HCT116 (cell line): ENCODE results near the gene SUFU. TPM values are rescaled to one million over a fixed set of nuclear protein-coding genes. Genes with fewer than 3 reads are reported as not detected.

Experiments used
- ATAC-seq: fragments of 200-7000 bp; cut with Tn5 transposase; 2 replicates; pipeline ENCODE4 v1.9.1; 2020; ENCODE audit warnings: mild to moderate bottlenecking, moderate library complexity
- BruUV-seq: library from RNA; stranded (reverse); fragments of 400-500 nt; replicated peaks from 2 replicates; lab custom pipeline; 2021; lab: Mats Ljungman, UMichigan
- CTCF ChIA-PET: fragments of 300-600 bp; sonication (Branson Sonifier 250); formaldehyde crosslinking; loops from one replicate; lab custom pipeline; 2021; ENCODE audit warnings: antibody characterized with exemption; lab: Charles Lee
- POLR2A ChIA-PET: fragments of 300-600, 350-600 bp; sonication (Branson Sonifier 250); formaldehyde crosslinking; loops from one replicate; lab custom pipeline; 2021; ENCODE audit warnings: antibody characterized with exemption; lab: Charles Lee
- RAD21 ChIA-PET, 2 experiments: fragments of 300-600 bp; sonication (Branson Sonifier 250); formaldehyde crosslinking; loops; one replicate each; lab custom pipeline; 2023; ENCODE audit warnings: low total read pairs in 2 of 2; ENCODE audit not compliant: uncharacterized antibody in 2 of 2, unreplicated experiment in 2 of 2, low non-redundant PET in 1 of 2; lab: Charles Lee
- DNase-seq: peaks from one replicate; pipeline ENCODE4 v3.0.0-alpha.2; 2010; ENCODE audit warnings: low read depth, low spot score
- H2AFZ ChIP-seq: fragments of 200-600 bp; shearing (Covaris generic), sonication (generic); 2 replicates; pipeline ENCODE4 v1.6.1; 2017; ENCODE audit warnings: low read depth, mixed run types, mixed read lengths, antibody characterized with exemption, low read length; ENCODE audit not compliant: poor library complexity, severe bottlenecking
- H3K27ac ChIP-seq: 2 replicates; pipeline ENCODE4 v1.5.1; 2012; ENCODE audit warnings: low read depth, low read length
- H3K27me3 ChIP-seq: fragments of 200-600 bp; sonication (generic); 2 replicates; pipeline ENCODE4 v1.6.1; 2016; ENCODE audit warnings: mixed run types, low read length, mixed read lengths; ENCODE audit not compliant: insufficient read depth
- H3K36me3 ChIP-seq, 2 experiments: fragments of 200-500 bp in 1 of 2; fragments of 200-600 bp in 1 of 2; sonication (Bioruptor generic) in 1 of 2; sonication (generic) in 1 of 2; 2 replicates each; pipeline versions ENCODE4 v1.5.1 to v1.6.1; 2014 to 2016; ENCODE audit warnings: low read length in 2 of 2, inconsistent platforms in 1 of 2, mixed read lengths in 1 of 2, mixed run types in 1 of 2; ENCODE audit not compliant: insufficient read depth in 2 of 2, control insufficient read depth in 1 of 2
- H3K4me1 ChIP-seq, 2 experiments: fragments of 200-600 bp in 1 of 2; sonication (generic) in 1 of 2; 2 replicates each; pipeline versions ENCODE4 v1.5.1 to v1.6.1; 2012 to 2017; ENCODE audit warnings: low read length in 2 of 2, inconsistent platforms in 1 of 2, mild to moderate bottlenecking in 1 of 2, mixed read lengths in 1 of 2, mixed run types in 1 of 2, moderate library complexity in 1 of 2; ENCODE audit not compliant: insufficient read depth in 2 of 2, control insufficient read depth in 1 of 2
- H3K4me2 ChIP-seq: fragments of 200-600 bp; sonication (generic); 2 replicates; pipeline ENCODE4 v1.6.1; 2017; ENCODE audit warnings: mixed run types, low read length, mixed read lengths
- H3K4me3 ChIP-seq, 2 experiments: fragments of 200-600 bp in 1 of 2; sonication (generic) in 1 of 2; replicated peaks in 1 of 2; 2 replicates each; pipeline ENCODE4 v1.5.1; 2011 to 2016; ENCODE audit warnings: low read length in 2 of 2, control low read depth in 1 of 2, low read depth in 1 of 2, mild to moderate bottlenecking in 1 of 2, mixed read lengths in 1 of 2, mixed run types in 1 of 2
- H3K79me2 ChIP-seq: fragments of 200-600 bp; sonication (generic); 2 replicates; pipeline ENCODE4 v1.6.1; 2017; ENCODE audit warnings: mild to moderate bottlenecking, mixed run types, low read length, moderate library complexity, mixed read lengths; ENCODE audit not compliant: insufficient read depth
- H3K9ac ChIP-seq: fragments of 200-600 bp; sonication (generic); 2 replicates; pipeline ENCODE4 v1.6.1; 2016; ENCODE audit warnings: low read length, mixed read lengths
- H3K9me2 ChIP-seq: fragments of 200-600 bp; sonication (generic), shearing (Covaris generic); 2 replicates; pipeline ENCODE4 v1.6.1; 2017; ENCODE audit warnings: mixed run types, mild to moderate bottlenecking, moderate library complexity; ENCODE audit not compliant: insufficient read depth
- H3K9me3 ChIP-seq, 2 experiments: fragments of 200-500 bp in 1 of 2; fragments of 200-600 bp in 1 of 2; sonication (Bioruptor generic) in 1 of 2; sonication (generic) in 1 of 2; 2 replicates each; pipeline ENCODE4 v1.6.1; 2014 to 2017; ENCODE audit warnings: low read length in 2 of 2, mixed read lengths in 2 of 2, inconsistent platforms in 1 of 2, low read depth in 1 of 2, mild to moderate bottlenecking in 1 of 2, mixed run types in 1 of 2, moderate library complexity in 1 of 2; ENCODE audit not compliant: control insufficient read depth in 1 of 2, insufficient read depth in 1 of 2
- H4K20me1 ChIP-seq: fragments of 200-600 bp; sonication (generic), shearing (Covaris generic); 2 replicates; pipeline ENCODE4 v1.6.1; 2017; ENCODE audit warnings: mixed run types, mild to moderate bottlenecking, moderate library complexity; ENCODE audit not compliant: insufficient read depth
- CBX3 ChIP-seq: IDR thresholded peaks from 2 replicates; pipeline ENCODE4 v1.6.1; 2012; ENCODE audit warnings: low read depth
- CEBPB ChIP-seq: IDR thresholded peaks from 2 replicates; pipeline ENCODE4 v1.6.1; 2012; ENCODE audit warnings: low read depth
- CTCF ChIP-seq, 3 experiments: fragments of 200-600 bp in 1 of 3; sonication (generic) in 1 of 3; IDR thresholded peaks in 2 of 3; conservative IDR thresholded peaks in 1 of 3; 2 replicates each; pipeline ENCODE4 v1.5.1; 2012 to 2017; ENCODE audit warnings: low read depth in 2 of 3, low read length in 2 of 3, antibody characterized with exemption in 1 of 3, borderline replicate concordance in 1 of 3, control low read depth in 1 of 3, mild to moderate bottlenecking in 1 of 3, mixed read lengths in 1 of 3, mixed run types in 1 of 3, moderate library complexity in 1 of 3; ENCODE audit not compliant: insufficient read depth in 1 of 3
- EGR1 ChIP-seq: IDR thresholded peaks from 2 replicates; pipeline ENCODE4 v1.6.1; 2012; ENCODE audit warnings: low read depth
- ELF1 ChIP-seq: IDR thresholded peaks from 2 replicates; pipeline ENCODE4 v1.6.1; 2012; ENCODE audit warnings: low read depth, borderline replicate concordance
- EZH2 ChIP-seq: fragments of 200-600 bp; sonication (generic); IDR thresholded peaks from 2 replicates; pipeline ENCODE4 v1.6.1; 2017; ENCODE audit warnings: antibody characterized with exemption, mixed run types
- FOSL1 ChIP-seq: IDR thresholded peaks from 2 replicates; pipeline ENCODE4 v1.6.1; 2012; ENCODE audit warnings: low read depth
- JUND ChIP-seq: IDR thresholded peaks from 2 replicates; pipeline ENCODE4 v1.6.1; 2012
- MAX ChIP-seq: IDR thresholded peaks from 2 replicates; pipeline ENCODE4 v1.6.1; 2012
- POLR2A ChIP-seq: IDR thresholded peaks from 2 replicates; pipeline ENCODE4 v1.7.0; 2011; ENCODE audit warnings: borderline replicate concordance; ENCODE audit not compliant: insufficient read depth, insufficient read length; ENCODE audit errors: extremely low read depth
- RAD21 ChIP-seq: IDR thresholded peaks from 2 replicates; pipeline ENCODE4 v1.6.1; 2012; ENCODE audit warnings: low read depth, mild to moderate bottlenecking
- REST ChIP-seq: IDR thresholded peaks from 2 replicates; pipeline ENCODE4 v1.6.1; 2012; ENCODE audit warnings: low read depth
- SIN3A ChIP-seq: IDR thresholded peaks from 2 replicates; pipeline ENCODE4 v1.6.1; 2012; ENCODE audit warnings: low read depth
- SP1 ChIP-seq: IDR thresholded peaks from 2 replicates; pipeline ENCODE4 v1.6.1; 2012; ENCODE audit warnings: low read depth
- SRF ChIP-seq: IDR thresholded peaks from 2 replicates; pipeline ENCODE4 v1.6.1; 2012; ENCODE audit warnings: low read depth
- TCF7L2 ChIP-seq: IDR thresholded peaks from 2 replicates; pipeline ENCODE4 v1.7.0; 2011; ENCODE audit warnings: borderline replicate concordance, inconsistent platforms; ENCODE audit not compliant: insufficient read depth, insufficient read length; ENCODE audit errors: extremely low read depth
- ZBTB33 ChIP-seq: IDR thresholded peaks from 2 replicates; pipeline ENCODE4 v1.6.1; 2011; ENCODE audit warnings: mild to moderate bottlenecking, low read length, moderate library complexity; ENCODE audit not compliant: insufficient replicate concordance; ENCODE audit errors: extremely low read depth
- ZFX ChIP-seq: fragments of 450-650 bp; IDR thresholded peaks from 2 replicates; pipeline ENCODE4 v1.6.1; 2017
- ZNF274 ChIP-seq: fragments of 200-500 bp; sonication (Bioruptor generic); IDR thresholded peaks from 2 replicates; pipeline ENCODE4 v1.6.1; 2014; ENCODE audit warnings: mild to moderate bottlenecking, low read depth, low read length, inconsistent platforms
- intact Hi-C: fragments of 100-400 bp; cut with micrococcal nuclease; formaldehyde crosslinking; loops from 2 replicates; pipeline ENCODE4 v1.10.0; 2022
- total RNA-seq: library from RNA; stranded (reverse); gene quantifications from one replicate; pipeline ENCODE4 v1.2.1, GENCODE V29; 2021; ENCODE audit not compliant: unreplicated experiment

The SUFU gene
- total RNA-seq, 1 experiment from 2014 or later = 18.8 TPM

DNA sequence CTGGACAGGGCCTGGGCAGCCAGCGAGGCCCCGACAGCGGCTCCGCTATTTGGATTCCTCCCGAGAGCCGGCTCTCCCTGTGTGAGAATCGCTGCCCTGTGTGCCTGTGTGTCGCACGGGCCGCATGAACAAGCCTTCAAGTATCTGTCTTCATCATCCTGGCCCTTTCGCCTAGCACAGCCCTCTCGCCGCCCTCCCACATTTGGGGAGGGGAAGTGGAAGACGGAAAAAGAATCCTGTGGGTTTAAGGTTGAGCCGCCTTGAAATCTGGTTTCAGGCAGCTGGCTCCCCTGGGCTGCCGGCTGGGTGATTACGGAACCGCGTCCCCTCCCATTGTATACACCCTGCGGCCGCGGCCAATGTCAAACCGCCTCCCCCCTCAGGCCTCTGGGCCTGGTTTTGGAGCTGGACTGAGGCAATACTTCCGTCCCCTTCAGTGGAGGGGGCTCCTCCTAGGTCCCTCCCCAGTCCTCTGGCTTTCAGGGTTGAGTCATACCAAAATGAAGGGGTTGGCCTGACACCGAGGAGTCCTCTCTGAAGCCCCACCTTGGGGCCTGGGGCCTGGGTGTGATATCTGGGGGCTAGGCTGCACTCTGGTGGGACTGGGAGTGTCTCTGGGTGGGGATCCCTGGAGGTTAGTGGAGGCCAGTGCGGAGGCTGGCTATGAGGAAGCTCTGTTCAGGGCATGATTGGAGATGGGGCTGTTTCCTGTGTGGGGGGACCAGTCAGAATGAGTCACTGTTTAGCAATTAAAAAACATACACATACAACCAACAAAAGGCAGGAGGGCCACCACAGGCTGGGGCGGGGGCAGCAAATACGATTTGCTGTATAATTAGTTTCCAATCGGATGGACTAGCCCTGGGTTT, 142.2 kb downstream of the SUFU start:
- no peaks in the 10 kb centered on the region for H3K9me2 ChIP-seq
- H3K4me3 ChIP-seq = peak overlapping the region; percentile 79 to 97
- POLR2A ChIA-PET = interaction anchor here (0.6 to 1.6 kb wide), 10 partner anchors 12 to 195 kb away, joined by 3 to 10 read pairs (median 3); partner anchors contain the start of genes ACTR1A, ARL3 and SFXN2
- H4K20me1 ChIP-seq = no peaks in the 10 kb centered on the region; the same call in 1 of the 2 replicates
- peak overlapping the region; percentile 95 for H3K4me2 ChIP-seq
- no peaks in the 10 kb centered on the region for H3K9me3 ChIP-seq
- RAD21 ChIA-PET = interaction anchor here in 1 of 2 experiments (0.6 to 1.3 kb wide), 2 partner anchors 16 to 24 kb away, joined by 3 to 9 read pairs; no protein-coding TSS in a partner anchor
- no peak overlapping the region for H2AFZ ChIP-seq
- H3K27me3 ChIP-seq = no peaks in the 10 kb centered on the region
- BruUV-seq = TSS peak; percentile 80
- peak overlapping the region; percentile 67 for H3K9ac ChIP-seq
- intact Hi-C loops = loop anchor here (1.0 to 2.0 kb wide), 4 partner anchors 23 to 143 kb away; partner anchors contain the start of genes ARL3, SFXN2 and SUFU
- peaks cover 68% of the 10 kb centered on the region for H3K79me2 ChIP-seq
- peak; percentile 82 for DNase-seq
- H3K36me3 ChIP-seq = peaks cover 2 to 15% of the 10 kb centered on the region in 2 experiments; a peak in 1 of 4 replicates
- peak overlapping the region; percentile 86 for H3K27ac ChIP-seq
- CTCF ChIA-PET = interaction anchor here (1.3 to 2.8 kb wide), 4 partner anchors 24 to 416 kb away, joined by 5 to 13 read pairs (median 6); partner anchors contain the start of genes ACTR1A and SUFU
- peak; percentile 23 for ATAC-seq
- peaks cover 17 to 46% of the 10 kb centered on the region in 2 experiments for H3K4me1 ChIP-seq
- TF ChIP-seq ELF1 (no peak), TCF7L2 (peak; percentile 36), ZFX (peak; percentile 67; the same call in 1 of the 2 replicates), FOSL1 (no peak), RAD21 (no peak), REST (no peak), MAX (no peak), ZBTB33 (peak; percentile 67), JUND (no peak), SRF (no peak), CEBPB (no peak), CBX3 (no peak), SP1 (no peak), EGR1 (no peak), CTCF (IDR thresholded peaks at IDR 0.05 in 2 of 3, conservative IDR thresholded peaks at IDR 0.05 in 1 of 3; ENCODE audit: borderline replicate concordance in 1 of 3, insufficient read depth in 1 of 3, low read depth in 2 of 3, low read length in 2 of 3) (no peak), ZNF274 (no peak), POLR2A (no peak), EZH2 (no peak), SIN3A (no peak)
